ENCODE data around the gene FGF14. TPM values are rescaled to one million over a fixed set of nuclear protein-coding genes. Genes with fewer than 3 reads are reported as not detected.

Gene FGF14
- total and polyA plus RNA-seq, 2 of the 4 experiments (the other 2 are of a cell fraction): under 0.01 TPM; not detected in 1

- Histone ChIP-seq H2AK5ac (ENCODE audit: low read depth, low read length) (no peak overlapping the region), H4K91ac (ENCODE audit: insufficient read depth, low read depth, low read length) (no peak overlapping the region), H2AK9ac (replicated peaks; ENCODE audit: low read depth, low read length, poor library complexity) (no peak overlapping the region), H2BK120ac (ENCODE audit: low read depth, low read length) (no peak overlapping the region), H3K4ac (ENCODE audit: low read depth, low read length) (no peak overlapping the region), H3K14ac (replicated peaks; ENCODE audit: low read depth, low read length) (no peak overlapping the region), H2BK20ac (ENCODE audit: low read depth, low read length) (no peak overlapping the region), H2AFZ (replicated peaks; ENCODE audit: low read length, poor library complexity) (no peak overlapping the region), H4K8ac (ENCODE audit: low read depth in 2 of 2, low read length in 2 of 2) (no peak overlapping the region), H3K9ac (ENCODE audit: low read depth, low read length) (no peak overlapping the region), H3K9me3 (ENCODE audit: control insufficient read depth, insufficient read depth, low read length) (no peaks in the 10 kb centered on the region), H4K5ac (ENCODE audit: low read depth, low read length) (no peak overlapping the region), H4K20me1 (ENCODE audit: insufficient read depth, low read length) (no peaks in the 10 kb centered on the region), H3K56ac (ENCODE audit: extremely low read depth, insufficient read depth, low read length) (no peak overlapping the region), H3K27ac (ENCODE audit: insufficient read depth, low read length) (no peak overlapping the region), H3K79me1 (ENCODE audit: low read depth in 1 of 2, low read length in 2 of 2) (no peaks in the 10 kb centered on the region), H3K18ac (ENCODE audit: low read depth, low read length) (no peak overlapping the region), H3K23ac (ENCODE audit: low read depth, low read length) (no peak overlapping the region), H3K27me3 (ENCODE audit: control insufficient read depth, insufficient read depth, low read length) (no peaks in the 10 kb centered on the region), H3K4me1 (ENCODE audit: control insufficient read depth, insufficient read depth, low read length) (no peaks in the 10 kb centered on the region), H3K4me3 (ENCODE audit: insufficient read depth, low read depth, low read length) (no peak overlapping the region), H3K9me1 (ENCODE audit: insufficient read depth, low read length) (no peaks in the 10 kb centered on the region), H2BK5ac (ENCODE audit: low read depth, low read length, poor library complexity, severe bottlenecking) (no peak overlapping the region), H3K4me2 (ENCODE audit: low read depth, low read length) (no peak overlapping the region), H2BK15ac (ENCODE audit: low read depth, low read length) (no peak overlapping the region), H3K36me3 (ENCODE audit: control insufficient read depth, insufficient read depth, low read length) (no peaks in the 10 kb centered on the region)
- dilution Hi-C loops (cut with HindIII; ENCODE audit: low sequenced_read_pairs, unreplicated experiment) (no loop called here), in situ Hi-C loops (cut with MboI; ENCODE audit: low sequenced_read_pairs) (no loop called here), intact Hi-C loops (cut with micrococcal nuclease) (no loop called here)
- ATAC-seq (ENCODE audit: low read depth) (no peak), DNase-seq (no peak)
- BruUV-seq (replicated peaks): no TSS peak
- no CpG with 5 or more reads among the region's 1 CpG for WGBS, 2 experiments (ENCODE audit: extremely low coverage in 2 of 2, insufficient read length in 1 of 2)
- ChIA-PET CTCF (no interaction called here), POLR2A (ENCODE audit: unreplicated experiment) (no interaction called here)
- TF ChIP-seq RFX5 (IDR thresholded peaks at IDR 0.05; ENCODE audit: low read depth, low read length) (no peak), SMC3 (IDR thresholded peaks at IDR 0.05; ENCODE audit: low read depth, low read length) (no peak), POLR2A (IDR thresholded peaks at IDR 0.05; ENCODE audit: low read depth, low read length) (no peak), CHD1 (IDR thresholded peaks at IDR 0.05; ENCODE audit: low read depth, low read length) (no peak), ELK1 (IDR thresholded peaks at IDR 0.05; ENCODE audit: borderline replicate concordance, low read depth, low read length) (no peak), CTCF (conservative IDR thresholded peaks at IDR 0.05; ENCODE audit: low read depth, low read length) (no peak), MAFK (IDR thresholded peaks at IDR 0.05; ENCODE audit: low read depth, low read length) (no peak), RAD21 (IDR thresholded peaks at IDR 0.05; ENCODE audit: low read length) (no peak), MXI1 (IDR thresholded peaks at IDR 0.05; ENCODE audit: borderline replicate concordance, low read depth, low read length) (no peak), BHLHE40 (IDR thresholded peaks at IDR 0.05; ENCODE audit: low read depth, low read length) (no peak), FOS (IDR thresholded peaks at IDR 0.05; ENCODE audit: low read depth, low read length) (no peak), USF2 (IDR thresholded peaks at IDR 0.05; ENCODE audit: low read depth, low read length) (no peak), CEBPB (IDR thresholded peaks at IDR 0.05; ENCODE audit: low read depth, low read length) (no peak), MAZ (IDR thresholded peaks at IDR 0.05; ENCODE audit: borderline replicate concordance, low read depth, low read length) (no peak)
These were observed 72.9 kb downstream of the FGF14 start for GRCh38 chr13:102328909-102329308.

Measured in IMR-90 (cell line).